ENCODE data around the gene GNAQ.

The GNAQ gene

DNA sequence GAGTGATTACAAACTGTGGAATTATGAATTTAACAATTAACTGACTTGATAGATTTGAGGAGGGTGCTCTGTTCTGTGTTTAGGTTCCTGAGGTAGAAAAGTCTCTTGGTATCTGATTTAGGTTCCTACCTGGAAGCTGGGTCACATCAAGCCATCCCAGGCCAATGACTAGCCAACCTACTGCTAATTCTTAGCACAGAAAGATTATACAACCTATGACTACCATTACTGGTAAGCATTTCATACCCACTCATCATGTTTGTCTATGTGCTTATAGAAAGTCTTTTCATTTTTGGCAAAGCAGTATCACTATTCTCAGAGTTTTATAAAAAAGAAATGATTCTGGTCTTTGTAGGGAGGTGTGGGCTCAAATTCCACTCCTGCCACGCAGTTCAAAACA lies 49.7 kb downstream of the GNAQ start:
- TF ChIP-seq ZFX (IDR thresholded peaks at IDR 0.05) = no peak
- TF ChIP-seq, protein P1, sequence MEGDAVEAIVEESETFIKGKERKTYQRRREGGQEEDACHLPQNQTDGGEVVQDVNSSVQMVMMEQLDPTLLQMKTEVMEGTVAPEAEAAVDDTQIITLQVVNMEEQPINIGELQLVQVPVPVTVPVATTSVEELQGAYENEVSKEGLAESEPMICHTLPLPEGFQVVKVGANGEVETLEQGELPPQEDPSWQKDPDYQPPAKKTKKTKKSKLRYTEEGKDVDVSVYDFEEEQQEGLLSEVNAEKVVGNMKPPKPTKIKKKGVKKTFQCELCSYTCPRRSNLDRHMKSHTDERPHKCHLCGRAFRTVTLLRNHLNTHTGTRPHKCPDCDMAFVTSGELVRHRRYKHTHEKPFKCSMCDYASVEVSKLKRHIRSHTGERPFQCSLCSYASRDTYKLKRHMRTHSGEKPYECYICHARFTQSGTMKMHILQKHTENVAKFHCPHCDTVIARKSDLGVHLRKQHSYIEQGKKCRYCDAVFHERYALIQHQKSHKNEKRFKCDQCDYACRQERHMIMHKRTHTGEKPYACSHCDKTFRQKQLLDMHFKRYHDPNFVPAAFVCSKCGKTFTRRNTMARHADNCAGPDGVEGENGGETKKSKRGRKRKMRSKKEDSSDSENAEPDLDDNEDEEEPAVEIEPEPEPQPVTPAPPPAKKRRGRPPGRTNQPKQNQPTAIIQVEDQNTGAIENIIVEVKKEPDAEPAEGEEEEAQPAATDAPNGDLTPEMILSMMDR (conservative IDR thresholded peaks at IDR 0.05) = no peak
- no peak overlapping the region for H3K27ac ChIP-seq

DNA sequence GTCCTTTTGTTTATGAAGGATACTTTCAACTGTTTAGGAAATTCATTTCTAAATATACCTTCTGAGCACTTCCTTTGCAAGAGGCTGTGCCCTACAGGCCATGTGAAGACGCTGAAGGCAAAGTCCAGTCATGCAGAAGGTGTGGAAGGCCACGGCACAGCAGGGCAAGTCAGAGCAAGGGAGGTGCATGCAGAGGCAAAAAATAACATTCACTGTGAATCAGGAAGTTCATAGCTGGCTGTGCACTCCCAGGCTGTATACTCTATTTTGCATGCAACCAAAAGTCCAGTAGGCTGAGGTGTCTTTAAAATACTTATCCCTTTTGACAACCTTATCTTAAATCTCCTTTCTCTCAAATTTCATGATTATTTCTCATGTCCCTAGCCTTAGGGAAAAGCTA lies 50.3 kb downstream of the GNAQ start:
- TF ChIP-seq ZFX (IDR thresholded peaks at IDR 0.05) = no peak
- TF ChIP-seq, protein P1 (conservative IDR thresholded peaks at IDR 0.05) = no peak
- H3K27ac ChIP-seq = no peak overlapping the region

DNA sequence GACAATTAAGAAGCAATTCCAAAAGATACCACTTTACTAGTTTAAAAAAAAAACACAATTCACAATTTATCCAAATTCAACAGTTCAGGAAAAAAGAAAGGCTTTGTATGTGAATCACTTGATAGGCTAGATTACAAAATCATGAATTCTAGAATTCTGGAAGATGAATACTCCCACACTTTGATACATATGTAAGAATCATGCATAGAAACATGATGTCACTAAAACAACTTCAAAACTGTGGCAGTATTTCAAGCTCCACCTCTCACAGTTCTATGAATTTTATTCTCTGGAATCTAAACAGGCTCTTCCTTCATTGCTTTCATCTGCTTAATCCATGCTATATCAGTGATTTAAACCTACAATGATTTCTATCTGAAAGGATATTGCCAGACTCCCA lies 51.0 kb downstream of the GNAQ start:
- no peak for TF ChIP-seq ZFX (IDR thresholded peaks at IDR 0.05)
- TF ChIP-seq, protein P1 (conservative IDR thresholded peaks at IDR 0.05) = no peak

DNA sequence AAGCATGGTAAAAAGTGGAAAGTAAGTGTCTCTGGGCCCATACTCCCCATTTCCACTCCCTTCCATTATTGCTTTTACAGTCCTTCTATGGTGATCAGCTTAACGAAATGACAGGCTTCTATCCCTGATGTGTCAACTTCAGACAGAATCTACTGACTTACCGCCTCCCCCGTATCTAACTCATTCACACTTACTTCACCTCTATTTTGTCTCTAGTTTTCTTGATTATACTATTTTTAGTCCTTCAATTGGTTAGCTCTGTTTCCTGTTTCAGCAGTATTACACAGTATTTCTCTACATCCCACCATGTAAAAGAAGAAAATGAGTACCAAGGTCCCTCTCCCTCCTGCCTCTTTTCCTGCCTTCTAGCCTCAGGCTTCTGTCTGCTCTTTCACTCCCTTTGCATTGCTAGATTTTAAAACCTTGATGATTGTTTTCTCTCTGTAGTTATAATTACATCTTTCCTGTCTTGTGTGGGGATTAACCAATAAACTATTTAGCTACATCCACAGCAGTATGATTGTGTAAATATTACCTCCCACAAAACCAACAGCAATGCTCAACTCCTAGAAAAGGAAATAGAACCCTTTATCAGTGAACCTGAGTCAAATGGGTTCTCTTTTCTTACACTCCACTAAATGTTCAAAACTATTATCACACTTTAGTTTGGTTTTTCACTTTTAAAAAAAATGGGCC lies 53.4 kb downstream of the GNAQ start:
- no peak overlapping the region for H3K27ac ChIP-seq
- TF ChIP-seq, protein P1 (conservative IDR thresholded peaks at IDR 0.05) = no peak
- no peak for TF ChIP-seq ZFX (IDR thresholded peaks at IDR 0.05)

More for the DNA sequence above, 51.0 kb downstream of the GNAQ start:
- no peak overlapping the region for H3K27ac ChIP-seq

DNA sequence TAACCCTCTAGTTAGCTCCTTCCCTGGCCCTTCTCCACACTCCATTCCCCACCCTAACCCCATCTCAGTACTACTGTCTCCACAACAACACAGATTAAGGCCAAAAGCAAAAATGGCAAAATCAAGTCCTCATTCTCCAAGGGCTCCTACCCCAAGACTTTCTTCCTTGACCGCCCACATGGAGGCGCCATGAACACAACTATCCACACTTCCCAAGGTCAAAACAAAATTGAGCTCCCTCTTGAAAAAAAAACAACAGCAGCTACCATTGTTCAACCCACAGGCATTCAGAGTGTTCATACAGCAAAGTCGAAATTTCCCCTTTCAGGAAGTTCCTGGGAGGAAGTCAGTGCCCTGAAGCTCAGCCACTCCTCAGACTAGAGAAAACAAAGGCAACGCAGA lies 54.4 kb downstream of the GNAQ start:
- no peak overlapping the region for H3K27ac ChIP-seq

DNA sequence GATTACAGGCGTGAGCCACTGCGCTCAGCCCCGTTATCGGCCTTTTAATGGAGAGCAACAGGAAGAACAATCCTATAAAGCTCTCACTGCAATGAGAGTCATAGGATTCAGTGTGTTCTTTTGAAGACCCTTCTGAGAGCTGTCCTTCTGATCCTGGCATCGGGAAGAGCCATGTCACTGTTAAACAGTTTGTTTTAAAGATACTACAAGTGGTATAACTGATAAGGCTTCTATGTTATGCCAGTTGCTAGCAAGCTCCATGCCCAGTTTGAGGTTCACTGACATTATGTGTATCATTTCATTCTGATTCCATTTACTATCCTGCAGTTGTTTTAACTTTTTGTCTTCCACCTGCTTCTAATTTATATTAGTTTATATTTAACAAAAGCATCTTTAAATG lies 55.8 kb downstream of the GNAQ start:
- no peak overlapping the region for H3K27ac ChIP-seq
- TF ChIP-seq, protein P1 (conservative IDR thresholded peaks at IDR 0.05) = no peak
- no peak for TF ChIP-seq ZFX (IDR thresholded peaks at IDR 0.05)

More for the DNA sequence above, 54.4 kb downstream of the GNAQ start:
- TF ChIP-seq, protein P1 (conservative IDR thresholded peaks at IDR 0.05) = peak; percentile 67
- TF ChIP-seq ZFX (IDR thresholded peaks at IDR 0.05) = no peak

DNA sequence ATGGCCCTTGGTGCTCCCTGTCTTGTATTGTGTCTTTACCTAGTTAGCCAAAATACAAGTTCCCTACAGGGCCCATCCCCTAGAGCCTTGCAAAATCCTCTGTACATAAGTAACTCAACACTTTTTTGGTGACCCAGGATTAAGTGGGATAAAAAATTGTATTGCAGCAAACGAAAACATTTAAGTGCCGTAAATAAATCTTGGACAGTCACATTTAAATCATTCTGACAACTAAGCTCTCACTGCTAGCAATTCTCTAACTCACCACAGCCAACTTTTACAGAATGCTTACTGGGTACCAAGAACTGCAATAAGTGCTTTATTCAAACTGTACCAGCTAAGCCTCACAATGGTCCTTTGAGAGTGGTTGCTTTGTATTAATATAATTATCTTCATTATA lies 56.6 kb downstream of the GNAQ start:
- TF ChIP-seq, protein P1 (conservative IDR thresholded peaks at IDR 0.05) = no peak
- no peak for TF ChIP-seq ZFX (IDR thresholded peaks at IDR 0.05)

More for the DNA sequence above, 56.6 kb downstream of the GNAQ start:
- no peak overlapping the region for H3K27ac ChIP-seq
